Measurements from ENCODE around the gene SBSN.

The SBSN gene

GRCh38 chr19:35531291-35531690 is 3.2 kb upstream of the SBSN start:
- DNase-seq, result no peak

DNA sequence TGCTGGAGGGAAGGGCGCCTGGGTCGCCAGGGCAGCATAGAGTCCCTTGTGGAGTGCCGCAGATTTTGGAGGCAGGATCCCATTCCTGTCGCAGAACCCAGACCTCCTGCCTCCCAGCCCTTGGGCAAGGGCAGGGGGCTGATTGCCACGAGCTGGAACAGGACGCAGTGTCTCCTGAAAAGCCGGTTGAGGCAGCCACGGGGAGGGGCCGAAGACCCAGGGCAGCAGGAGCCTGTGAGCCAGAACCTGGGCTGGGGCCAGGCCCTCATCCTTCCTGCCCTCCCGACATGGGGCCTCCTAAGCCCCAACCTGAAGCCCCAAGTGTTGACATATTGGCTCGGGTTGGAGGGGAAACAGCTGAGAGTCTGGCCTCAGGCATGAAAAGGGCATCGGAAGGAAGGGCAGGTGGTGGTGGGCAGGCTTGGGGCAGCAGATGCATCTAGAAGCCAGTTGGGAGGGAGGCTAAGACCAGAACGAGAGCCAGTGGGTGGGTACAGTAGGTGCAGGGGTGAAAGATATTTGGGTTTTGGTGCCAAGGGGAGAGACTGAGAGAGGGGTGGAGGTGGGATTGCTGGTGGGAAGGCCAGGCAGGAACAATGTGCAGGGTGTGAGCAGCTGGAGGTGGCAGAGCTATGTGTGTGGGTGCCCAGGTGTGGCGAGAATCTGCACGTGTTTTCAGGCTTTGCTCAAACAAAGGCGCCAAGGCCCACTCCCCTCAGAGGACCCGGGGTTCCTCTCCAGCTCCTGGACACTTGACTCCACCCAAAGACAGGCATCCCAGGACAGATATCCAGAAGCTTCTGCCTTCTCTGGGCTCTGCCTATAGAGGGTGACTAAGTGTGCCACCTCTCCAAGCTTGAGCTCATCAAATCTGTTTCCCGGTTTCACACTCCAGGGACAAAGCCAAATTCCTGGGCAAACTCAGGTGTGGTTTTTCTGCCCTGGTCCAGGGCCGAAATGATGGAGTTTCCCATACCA is 1.4 kb upstream of the SBSN start:
- no peak for DNase-seq

GRCh38 chr19:35525873-35526272 is 2.2 kb downstream of the SBSN start:
- no peak for DNase-seq

GRCh38 chr19:35524181-35524837 is 3.8 kb downstream of the SBSN start:
- DNase-seq, result no peak

- DNase-seq, result no peak
Observed at GRCh38 chr19:35522745-35523327, 5.3 kb downstream of the SBSN start.

DNA sequence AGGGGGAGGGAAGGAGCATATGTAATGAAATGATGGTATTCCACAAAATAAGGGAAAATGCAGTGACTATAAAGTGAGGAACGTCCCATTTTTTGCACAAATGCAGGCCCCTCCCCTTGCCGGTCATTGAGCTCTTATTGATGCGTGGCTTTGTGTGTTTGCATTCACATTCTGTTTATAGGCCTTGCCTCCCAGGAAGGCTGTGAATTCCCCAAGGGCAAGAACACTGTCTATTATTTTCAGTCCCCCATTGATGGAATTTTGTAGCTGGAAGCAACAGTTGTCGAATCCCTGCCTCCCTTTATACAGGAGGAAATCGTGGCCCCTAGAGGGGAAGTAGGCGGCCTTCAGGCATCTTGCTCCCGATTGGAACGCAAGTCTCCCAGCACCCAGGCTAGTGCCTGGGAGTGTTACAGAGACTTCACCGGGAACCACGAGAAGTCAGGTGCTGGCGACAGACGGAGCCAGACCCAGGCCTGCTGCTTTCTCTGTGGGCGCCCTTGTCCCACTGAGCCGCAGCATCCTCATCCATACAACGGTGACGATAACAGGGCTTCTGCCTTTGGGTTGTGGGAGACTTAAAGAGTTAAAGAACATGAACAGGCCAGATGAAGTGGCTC is 6.9 kb downstream of the SBSN start:
- no peak for DNase-seq

DNA sequence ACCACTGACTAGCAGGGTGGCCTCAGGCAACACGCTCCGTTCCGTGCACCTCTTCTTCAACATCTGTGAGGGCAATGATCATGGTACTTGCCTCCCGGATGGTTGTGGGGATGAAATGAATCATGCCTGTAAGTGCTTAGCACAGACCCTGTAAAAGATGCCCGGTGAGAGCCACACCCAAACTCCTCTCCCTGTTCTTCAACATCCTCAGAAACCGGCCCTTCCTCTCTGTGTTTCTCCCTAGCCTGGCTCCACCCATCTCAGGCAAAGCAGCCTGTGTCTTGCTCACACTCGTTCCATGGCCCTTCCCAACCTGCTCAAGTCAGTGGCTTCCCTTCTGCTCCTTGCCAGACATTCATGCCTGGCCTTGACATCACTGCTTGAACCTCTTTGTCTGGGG is 8.8 kb downstream of the SBSN start:
- DNase-seq, result no peak

GRCh38 chr19:35518313-35518712 is 9.8 kb downstream of the SBSN start:
- DNase-seq, result no peak

- no peak for DNase-seq
Observed at GRCh38 chr19:35517342-35517741, 10.8 kb downstream of the SBSN start.

GRCh38 chr19:35516310-35516709 is 11.8 kb downstream of the SBSN start:
- DNase-seq, result no peak

- DNase-seq, result no peak
Observed at GRCh38 chr19:35514282-35514809, 13.8 kb downstream of the SBSN start.

- DNase-seq, result no peak
Observed at GRCh38 chr19:35513628-35514281, 14.4 kb downstream of the SBSN start, which contains the start of gene DMKN. Gene DMKN (minus strand): TSS chr19:35513649. CDS start chr19:35513475, 174 bp downstream.

- DNase-seq, result no peak
Observed at GRCh38 chr19:35512831-35513627, 15.1 kb downstream of the SBSN start.

DNA sequence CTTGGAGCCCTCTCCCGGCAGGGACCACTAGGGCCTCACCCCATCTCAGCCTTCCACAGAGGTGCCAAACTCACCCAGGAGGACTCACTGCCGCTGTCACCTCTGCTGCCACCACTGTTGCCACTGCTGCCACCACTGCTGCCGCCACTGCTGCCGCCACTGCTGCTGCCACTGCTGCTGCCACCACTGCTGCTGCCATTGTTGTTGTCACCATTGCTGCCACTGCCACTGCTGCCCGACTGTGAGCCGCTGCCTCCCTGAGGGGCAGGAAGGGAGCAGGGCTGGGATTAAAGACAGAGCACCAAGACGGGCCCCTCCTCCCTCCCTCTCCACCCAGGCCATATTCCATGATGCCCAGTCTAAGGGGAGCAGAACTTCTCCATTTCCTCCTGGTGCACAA is 16.8 kb downstream of the SBSN start:
- DNase-seq, result no peak

- DNase-seq, result no peak
Observed at GRCh38 chr19:35510626-35510964, 17.5 kb downstream of the SBSN start.

DNA sequence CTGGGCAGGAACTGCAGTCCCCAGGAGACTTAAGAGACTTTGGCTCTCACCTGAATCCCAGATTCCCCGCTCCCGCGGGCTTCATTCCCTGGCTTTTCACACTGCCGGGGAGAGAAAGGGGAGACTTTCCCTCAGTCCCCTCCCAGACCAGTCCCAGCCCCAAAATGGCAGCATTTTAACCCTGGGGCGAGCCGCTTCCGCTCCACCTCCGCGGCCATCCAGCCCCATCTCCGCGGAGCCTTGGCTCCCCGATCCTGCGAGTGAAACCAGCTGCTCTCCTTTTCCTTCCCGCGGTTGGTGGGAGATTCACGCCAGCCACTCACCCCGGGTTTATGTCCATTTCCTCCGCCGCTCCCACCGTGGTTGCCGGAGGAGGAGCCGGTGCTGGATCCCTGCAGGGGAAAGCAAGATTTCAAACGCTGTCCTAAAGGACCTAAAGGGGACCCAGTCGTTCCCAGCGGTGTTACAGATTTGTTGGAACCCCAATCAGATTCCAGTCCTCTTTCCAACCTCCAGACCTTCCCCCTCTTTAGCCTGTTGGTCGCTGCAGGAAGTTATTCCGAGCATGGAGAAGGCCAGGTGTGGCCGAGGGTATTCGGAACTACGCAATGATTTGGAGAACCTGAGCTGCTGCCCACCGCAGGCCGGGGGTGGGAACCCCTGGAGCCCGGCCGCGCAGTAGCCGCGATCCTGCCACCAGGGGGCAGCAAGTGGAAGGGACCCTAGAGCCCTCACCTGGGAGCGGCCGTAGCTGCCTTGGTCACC is 18.1 kb downstream of the SBSN start:
- peak; percentile 69 for DNase-seq

- peak; percentile 12 for DNase-seq
Observed at GRCh38 chr19:35509018-35509652, 19.0 kb downstream of the SBSN start.

DNA sequence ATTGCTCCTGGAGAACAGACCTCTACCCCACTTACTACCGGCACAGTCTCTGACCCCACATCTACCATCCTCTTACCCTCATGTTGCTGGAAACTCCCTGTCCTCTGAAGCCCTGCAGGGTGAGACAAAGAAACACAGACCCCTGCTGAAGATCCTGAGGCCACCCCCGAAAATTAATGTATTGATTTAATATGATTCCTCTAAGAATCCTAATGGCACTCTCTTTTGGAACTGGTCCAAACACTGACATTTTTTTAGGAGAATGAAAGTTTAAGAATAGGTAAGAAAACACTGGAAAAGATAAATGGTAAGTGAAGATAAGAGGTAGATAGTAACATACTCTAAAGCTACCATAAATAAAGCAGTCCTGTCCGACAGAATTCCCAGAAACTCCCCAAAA is 20.0 kb downstream of the SBSN start:
- DNase-seq, result no peak

DNA sequence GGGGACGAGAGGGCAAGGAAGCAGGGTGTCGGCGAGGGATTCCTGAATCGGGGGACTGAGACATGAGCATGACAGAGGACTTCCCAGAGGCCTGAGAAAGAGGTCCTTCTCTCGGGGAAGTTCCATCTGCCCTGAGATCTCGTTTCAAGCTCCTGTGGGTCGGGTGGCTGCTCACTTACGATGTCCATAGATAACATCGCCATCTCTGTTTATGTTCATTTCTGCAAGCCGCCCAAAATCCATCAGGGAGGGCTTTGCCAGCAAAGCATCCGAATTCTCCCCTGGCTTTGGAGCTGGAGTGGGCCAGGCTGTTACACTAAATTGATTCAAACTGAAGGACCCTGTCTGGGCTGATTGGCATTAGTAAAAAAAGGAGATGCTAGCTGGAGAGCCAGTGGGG is 20.6 kb downstream of the SBSN start:
- DNase-seq, result no peak

GRCh38 chr19:35506011-35506410 is 22.1 kb downstream of the SBSN start:
- no peak for DNase-seq
